Activated CD4-positive, CD25-positive, alpha-beta regulatory T cell treated with anti-CD3 and anti-CD28 coated beads, Interleukin-2, amount 50 U/mL, for 24 hours (primary cell): Measurements from ENCODE around the gene MAP3K15.

Experiments used
- ATAC-seq, 2 donors: fragments of 150-1000 bp; cut with Tn5 transposase; one replicate each; pipeline ENCODE4 v1.10.0; 2021; ENCODE audit warnings: mild to moderate bottlenecking in 1 of 2, moderate library complexity in 1 of 2

Gene MAP3K15, protein sequence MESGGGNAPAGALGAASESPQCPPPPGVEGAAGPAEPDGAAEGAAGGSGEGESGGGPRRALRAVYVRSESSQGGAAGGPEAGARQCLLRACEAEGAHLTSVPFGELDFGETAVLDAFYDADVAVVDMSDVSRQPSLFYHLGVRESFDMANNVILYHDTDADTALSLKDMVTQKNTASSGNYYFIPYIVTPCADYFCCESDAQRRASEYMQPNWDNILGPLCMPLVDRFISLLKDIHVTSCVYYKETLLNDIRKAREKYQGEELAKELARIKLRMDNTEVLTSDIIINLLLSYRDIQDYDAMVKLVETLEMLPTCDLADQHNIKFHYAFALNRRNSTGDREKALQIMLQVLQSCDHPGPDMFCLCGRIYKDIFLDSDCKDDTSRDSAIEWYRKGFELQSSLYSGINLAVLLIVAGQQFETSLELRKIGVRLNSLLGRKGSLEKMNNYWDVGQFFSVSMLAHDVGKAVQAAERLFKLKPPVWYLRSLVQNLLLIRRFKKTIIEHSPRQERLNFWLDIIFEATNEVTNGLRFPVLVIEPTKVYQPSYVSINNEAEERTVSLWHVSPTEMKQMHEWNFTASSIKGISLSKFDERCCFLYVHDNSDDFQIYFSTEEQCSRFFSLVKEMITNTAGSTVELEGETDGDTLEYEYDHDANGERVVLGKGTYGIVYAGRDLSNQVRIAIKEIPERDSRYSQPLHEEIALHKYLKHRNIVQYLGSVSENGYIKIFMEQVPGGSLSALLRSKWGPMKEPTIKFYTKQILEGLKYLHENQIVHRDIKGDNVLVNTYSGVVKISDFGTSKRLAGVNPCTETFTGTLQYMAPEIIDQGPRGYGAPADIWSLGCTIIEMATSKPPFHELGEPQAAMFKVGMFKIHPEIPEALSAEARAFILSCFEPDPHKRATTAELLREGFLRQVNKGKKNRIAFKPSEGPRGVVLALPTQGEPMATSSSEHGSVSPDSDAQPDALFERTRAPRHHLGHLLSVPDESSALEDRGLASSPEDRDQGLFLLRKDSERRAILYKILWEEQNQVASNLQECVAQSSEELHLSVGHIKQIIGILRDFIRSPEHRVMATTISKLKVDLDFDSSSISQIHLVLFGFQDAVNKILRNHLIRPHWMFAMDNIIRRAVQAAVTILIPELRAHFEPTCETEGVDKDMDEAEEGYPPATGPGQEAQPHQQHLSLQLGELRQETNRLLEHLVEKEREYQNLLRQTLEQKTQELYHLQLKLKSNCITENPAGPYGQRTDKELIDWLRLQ (N-terminal part only)

GRCh38 chrX:19514791-19515614 lies at the start of gene MAP3K15:
TSS of gene MAP3K15 (minus strand) at chrX:19515508. CDS start at chrX:19515261, 247 bp downstream.
- peak in 1 of 2 donors; percentile 48 for ATAC-seq

DNA sequence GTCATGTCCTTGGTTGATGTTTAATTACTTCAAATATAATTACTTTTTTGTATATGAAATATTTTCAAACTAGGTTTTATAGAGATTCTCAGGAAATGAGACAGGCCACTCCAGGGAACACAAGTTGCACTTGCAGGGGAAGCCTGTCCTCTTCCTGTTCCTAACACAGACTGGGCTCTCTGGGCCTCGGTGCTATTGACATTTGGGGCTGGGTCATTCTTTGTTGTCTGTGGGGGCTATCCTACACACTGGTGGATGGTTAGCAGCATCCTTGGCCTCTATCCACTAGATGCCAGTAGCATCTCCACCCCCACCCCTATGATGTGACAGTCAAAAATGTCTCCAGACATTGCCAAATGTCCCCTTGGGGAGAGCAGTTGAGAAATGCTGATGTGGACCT lies 49.3 kb upstream of the MAP3K15 start:
- no peak for ATAC-seq

GRCh38 chrX:19563746-19564145 lies 48.4 kb upstream of the MAP3K15 start:
- ATAC-seq: no peak

DNA sequence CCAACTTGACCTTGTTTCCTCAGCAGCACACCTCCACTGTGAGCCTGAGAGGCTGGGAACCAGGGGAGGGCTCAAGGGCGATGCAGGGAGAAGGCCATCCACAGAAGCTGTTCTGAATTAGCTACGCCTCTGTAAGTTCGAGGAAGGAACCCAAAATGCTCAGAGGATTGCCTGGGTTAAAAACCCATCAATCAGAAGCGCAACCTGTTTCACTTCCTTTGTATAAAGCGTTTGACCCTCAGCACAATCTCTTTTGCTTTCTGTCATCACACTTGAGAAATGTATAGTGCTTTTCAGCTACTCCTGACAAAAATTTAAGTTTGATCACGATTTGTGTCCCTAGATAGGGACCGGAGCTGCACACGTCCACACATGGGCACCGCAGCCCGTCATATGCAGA lies 48.0 kb upstream of the MAP3K15 start:
- ATAC-seq: no peak

GRCh38 chrX:19560611-19561010 lies 45.3 kb upstream of the MAP3K15 start:
- no peak for ATAC-seq

GRCh38 chrX:19557822-19558221 lies 42.5 kb upstream of the MAP3K15 start:
- no peak for ATAC-seq

GRCh38 chrX:19556202-19556601 lies 40.9 kb upstream of the MAP3K15 start:
- ATAC-seq: peak; percentile 51 to 57

DNA sequence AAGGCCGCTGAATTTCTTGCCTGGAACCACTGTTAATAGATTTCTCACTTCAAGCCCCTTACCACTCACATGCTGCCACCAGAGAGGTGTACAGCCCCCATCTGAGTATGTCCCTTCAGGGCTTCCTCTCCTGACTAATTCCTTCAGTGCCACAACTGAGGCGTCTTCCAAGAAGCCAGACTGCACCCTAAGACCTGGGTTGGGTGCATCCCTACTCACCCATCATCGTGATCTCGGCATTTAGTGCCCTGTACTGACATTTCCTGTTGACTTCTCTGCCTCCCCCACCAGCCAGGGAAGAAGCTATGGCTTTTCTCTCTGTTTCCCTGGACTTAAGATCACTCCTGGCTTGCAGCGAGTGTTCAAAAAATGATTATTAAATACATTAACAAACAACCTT lies 40.4 kb upstream of the MAP3K15 start:
- no peak for ATAC-seq

DNA sequence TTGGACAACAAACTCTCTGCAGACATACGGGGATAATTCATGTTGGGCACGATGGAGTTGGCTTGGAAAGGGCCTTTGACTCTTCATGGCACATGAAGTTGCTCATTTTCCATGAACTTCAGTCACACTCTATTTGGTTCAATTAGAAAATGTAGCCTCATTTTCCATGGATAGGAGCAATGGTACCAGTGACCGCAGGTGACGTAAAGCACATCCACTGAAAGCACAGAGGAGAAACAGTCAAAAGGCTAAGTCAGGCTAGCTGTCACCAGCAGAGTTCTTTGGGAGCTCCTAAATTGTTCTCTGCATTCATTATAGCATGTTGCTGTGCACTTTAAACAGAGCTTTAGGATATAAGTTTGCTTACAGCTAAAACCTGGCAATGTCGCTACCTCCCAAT lies 39.9 kb upstream of the MAP3K15 start:
- ATAC-seq: no peak

DNA sequence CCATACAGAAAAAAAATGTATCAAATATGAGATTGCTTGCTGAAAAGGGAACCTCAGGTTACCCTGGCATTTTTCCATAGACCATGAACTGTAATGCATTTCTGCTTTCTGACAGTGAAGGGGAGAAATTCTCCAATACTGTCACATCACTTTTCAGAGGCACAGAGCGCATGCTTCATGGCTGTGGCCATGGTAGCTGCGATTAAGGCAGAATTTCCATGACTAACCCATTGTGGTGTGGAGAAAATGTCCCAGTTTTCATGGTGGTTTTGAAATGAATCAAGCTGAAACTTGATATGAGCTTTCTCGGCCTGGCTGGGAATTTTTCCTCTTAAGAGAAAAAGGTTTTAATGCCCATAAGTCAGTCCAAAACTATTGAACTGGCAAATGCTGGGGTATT lies 39.5 kb upstream of the MAP3K15 start:
- peak; percentile 66 to 74 for ATAC-seq

DNA sequence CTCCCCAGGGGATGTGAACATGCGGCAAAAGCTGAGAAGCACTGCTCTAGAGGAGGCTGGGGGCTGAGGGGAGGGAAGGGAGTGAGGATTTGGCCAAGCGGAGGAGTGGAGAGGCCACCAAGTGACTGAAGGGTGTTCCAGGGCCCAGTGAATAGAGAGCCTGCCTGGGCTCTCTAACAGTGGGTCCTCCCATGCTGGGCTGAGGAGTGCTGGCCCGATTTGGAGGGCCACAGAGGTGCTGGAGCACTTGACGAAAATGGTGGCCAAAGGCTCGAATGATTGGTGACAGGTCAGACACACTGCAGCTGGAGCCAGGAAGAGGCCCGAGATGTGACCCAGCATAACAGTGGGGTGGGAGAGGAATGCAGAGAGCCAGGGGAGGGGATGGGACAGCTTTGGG lies 37.5 kb upstream of the MAP3K15 start:
- ATAC-seq: no peak

DNA sequence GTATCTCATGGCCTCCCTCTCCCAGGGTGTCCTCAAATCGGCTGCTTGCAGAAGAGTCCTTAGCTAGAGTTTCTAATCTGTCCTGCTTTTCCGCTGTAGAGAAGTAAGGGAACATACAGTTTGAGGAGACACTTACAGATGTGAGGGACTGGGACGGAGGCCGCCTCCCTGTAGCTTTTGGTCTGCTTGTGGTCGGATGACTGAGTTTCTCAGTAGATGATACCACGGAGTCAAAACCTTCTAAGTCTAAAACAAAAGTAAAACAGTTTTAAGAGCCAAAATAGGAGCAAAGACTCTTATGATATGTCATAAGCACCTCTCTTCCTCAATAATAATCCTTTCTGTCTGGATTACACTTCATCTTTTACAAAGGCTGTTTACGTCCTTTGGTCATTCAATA lies 34.5 kb upstream of the MAP3K15 start:
- ATAC-seq: peak; percentile 56 to 74

DNA sequence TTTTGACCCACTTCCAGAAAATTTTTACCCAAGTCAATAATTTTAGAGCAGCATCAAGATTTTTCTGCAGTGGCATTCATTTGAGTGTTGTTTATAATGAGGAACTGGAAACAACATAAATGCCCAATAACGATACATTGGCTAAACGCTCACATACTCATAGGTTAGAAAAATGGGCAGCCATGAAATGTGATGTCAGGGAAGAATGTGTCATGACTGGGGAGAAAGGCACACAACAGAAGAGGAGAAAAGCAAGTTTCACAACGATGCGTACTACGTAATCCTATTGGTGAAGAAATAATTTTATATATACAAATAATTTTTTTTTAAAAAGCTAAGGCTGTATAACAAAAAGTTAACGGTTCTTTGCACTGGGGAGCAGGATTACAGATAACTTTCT lies 33.6 kb upstream of the MAP3K15 start:
- ATAC-seq: no peak

GRCh38 chrX:19548279-19548678 lies 33.0 kb upstream of the MAP3K15 start:
- ATAC-seq: peak in 1 of 2 donors; percentile 24

GRCh38 chrX:19545651-19546050 lies 30.3 kb upstream of the MAP3K15 start:
- no peak for ATAC-seq

- ATAC-seq: peak in 1 of 2 donors; percentile 53
These were observed 29.5 kb upstream of the MAP3K15 start for GRCh38 chrX:19544693-19545305.

DNA sequence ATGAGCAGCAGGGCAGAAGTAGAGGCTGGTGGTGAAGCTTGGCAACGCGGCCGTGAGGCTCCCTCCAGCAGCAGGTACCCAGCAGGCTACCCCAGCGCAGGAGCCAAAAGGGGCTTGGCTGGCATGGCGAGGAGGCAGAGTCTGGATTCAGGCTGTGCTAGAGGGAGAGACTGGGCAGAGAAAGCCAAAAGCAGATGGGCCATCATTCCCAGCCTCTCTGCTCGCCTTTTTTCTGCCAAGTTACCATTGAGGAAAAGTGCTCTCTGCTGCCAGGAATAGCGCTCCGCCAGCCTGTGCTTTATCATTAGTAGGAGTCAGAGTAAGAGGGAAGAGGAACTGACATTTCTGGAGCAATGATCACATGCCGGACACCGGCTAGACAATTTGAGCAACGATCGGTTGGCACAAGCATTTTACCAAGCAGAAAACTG lies 28.7 kb upstream of the MAP3K15 start:
- no peak for ATAC-seq

DNA sequence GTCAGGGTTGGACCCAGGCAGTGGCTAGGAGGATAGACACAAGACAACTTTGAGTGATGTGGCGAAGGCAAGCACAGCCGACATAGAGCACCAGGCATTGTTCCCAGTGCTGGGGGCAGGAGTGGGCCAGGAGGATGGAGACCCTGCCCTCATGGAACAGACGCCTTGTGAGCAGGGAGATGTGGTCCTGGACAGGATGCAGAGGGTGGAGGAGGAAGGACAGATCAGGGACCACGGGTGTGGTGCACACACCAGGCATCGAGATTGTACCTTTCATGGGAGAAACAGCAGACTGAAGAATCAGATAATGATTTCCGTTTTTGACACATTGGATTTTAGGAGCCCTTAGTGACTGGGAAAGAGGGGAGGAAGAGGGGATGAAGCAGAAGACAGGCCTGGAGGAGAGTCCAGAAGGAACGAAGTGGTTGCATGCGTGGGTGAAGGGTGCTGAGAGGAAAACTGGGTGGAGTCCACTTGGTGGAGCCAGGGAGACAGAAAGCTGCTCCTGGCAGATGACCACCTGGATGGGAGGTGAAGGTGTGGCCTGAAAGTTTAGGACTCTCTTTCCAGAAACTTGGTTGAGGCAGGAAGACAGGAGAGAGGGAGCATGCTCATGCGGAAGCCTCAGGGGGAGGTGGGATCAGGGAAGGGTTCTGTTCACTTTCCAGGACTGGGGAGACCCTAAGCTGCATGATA lies 27.9 kb upstream of the MAP3K15 start:
- no peak for ATAC-seq

DNA sequence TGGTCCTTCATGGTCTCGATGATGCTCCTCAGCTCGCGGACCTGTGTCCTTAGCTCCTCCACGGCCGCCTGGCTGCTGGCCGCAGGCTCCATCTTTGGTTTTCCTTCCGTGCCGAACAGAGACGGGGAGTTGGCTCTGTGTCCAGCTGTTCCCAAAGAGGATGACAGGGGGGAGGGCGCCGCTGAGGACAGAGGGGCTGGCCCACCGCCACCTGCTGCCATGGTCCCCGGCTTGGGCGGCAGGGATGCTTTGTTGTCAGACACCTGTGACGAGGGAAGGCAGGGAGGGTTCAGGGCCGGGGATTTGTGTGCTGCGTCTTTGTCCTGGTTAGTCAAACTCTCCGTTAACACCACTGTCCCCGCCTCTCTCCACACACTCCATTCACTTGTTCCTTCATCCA lies 26.6 kb upstream of the MAP3K15 start:
- no peak for ATAC-seq

GRCh38 chrX:19541196-19541595 lies 25.9 kb upstream of the MAP3K15 start:
- no peak for ATAC-seq

- ATAC-seq: no peak
These were observed 24.8 kb upstream of the MAP3K15 start for GRCh38 chrX:19540076-19540475.
